IMR-90 (cell line): ENCODE measurements around the gene KCTD2.

Experiments used
- MAZ ChIP-seq: IDR thresholded peaks from 2 replicates; pipeline ENCODE4 v1.6.1; 2012; ENCODE audit warnings: low read depth, mild to moderate bottlenecking, low read length, improper control_type of control experiment, moderate library complexity, borderline replicate concordance
- POLR2A ChIP-seq: IDR thresholded peaks from 2 replicates; pipeline ENCODE4 v1.6.1; 2012; ENCODE audit warnings: mild to moderate bottlenecking, low read depth, low read length
- RAD21 ChIP-seq: IDR thresholded peaks from 2 replicates; pipeline ENCODE4 v1.6.1; 2012; ENCODE audit warnings: low read length, improper control_type of control experiment
- RFX5 ChIP-seq: IDR thresholded peaks from 2 replicates; pipeline ENCODE4 v1.8.0; 2012; ENCODE audit warnings: low read depth, mild to moderate bottlenecking, low read length, moderate library complexity
- SMC3 ChIP-seq: fragments of 150-350 bp; IDR thresholded peaks from 2 replicates; pipeline ENCODE4 v1.6.1; 2016; ENCODE audit warnings: low read depth, mild to moderate bottlenecking, antibody characterized with exemption, low read length, moderate library complexity
- TF ChIP-seq, protein P1 (sequence below): conservative IDR thresholded peaks from 2 replicates; pipeline ENCODE4 v1.5.1; 2012; ENCODE audit warnings: mild to moderate bottlenecking, low read depth, low read length, improper control_type of control experiment
- TF ChIP-seq, protein P2 (sequence below): fragments of 150-350 bp; IDR thresholded peaks from 2 replicates; pipeline ENCODE4 v1.6.1; 2016; ENCODE audit warnings: low read depth, mild to moderate bottlenecking, low read length, moderate library complexity, borderline replicate concordance

DNA sequence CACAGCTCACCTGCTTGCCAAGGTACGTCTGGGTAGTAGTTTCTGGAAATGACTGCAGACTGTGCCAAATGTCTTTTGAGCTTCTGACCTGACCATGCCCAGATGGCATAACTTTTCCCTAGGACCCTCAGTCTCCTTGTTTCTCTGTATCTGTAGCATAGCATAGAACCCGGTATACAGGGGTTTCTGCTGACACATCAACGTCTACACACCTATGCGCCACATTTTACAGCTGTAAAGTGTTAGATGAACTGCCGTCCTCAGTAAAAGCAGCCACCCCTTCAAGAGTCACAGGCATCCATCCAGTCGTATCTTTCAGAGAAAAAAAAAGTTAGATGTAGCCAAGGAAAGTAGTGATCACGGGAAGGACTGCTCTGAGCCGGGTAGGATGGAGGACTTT, 17.4 kb downstream of the KCTD2 start:
- TF ChIP-seq, protein P1, sequence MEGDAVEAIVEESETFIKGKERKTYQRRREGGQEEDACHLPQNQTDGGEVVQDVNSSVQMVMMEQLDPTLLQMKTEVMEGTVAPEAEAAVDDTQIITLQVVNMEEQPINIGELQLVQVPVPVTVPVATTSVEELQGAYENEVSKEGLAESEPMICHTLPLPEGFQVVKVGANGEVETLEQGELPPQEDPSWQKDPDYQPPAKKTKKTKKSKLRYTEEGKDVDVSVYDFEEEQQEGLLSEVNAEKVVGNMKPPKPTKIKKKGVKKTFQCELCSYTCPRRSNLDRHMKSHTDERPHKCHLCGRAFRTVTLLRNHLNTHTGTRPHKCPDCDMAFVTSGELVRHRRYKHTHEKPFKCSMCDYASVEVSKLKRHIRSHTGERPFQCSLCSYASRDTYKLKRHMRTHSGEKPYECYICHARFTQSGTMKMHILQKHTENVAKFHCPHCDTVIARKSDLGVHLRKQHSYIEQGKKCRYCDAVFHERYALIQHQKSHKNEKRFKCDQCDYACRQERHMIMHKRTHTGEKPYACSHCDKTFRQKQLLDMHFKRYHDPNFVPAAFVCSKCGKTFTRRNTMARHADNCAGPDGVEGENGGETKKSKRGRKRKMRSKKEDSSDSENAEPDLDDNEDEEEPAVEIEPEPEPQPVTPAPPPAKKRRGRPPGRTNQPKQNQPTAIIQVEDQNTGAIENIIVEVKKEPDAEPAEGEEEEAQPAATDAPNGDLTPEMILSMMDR: no peak
- TF ChIP-seq SMC3 (no peak), RAD21 (no peak), RFX5 (no peak), POLR2A (no peak), MAZ (no peak)
- TF ChIP-seq, protein P2, sequence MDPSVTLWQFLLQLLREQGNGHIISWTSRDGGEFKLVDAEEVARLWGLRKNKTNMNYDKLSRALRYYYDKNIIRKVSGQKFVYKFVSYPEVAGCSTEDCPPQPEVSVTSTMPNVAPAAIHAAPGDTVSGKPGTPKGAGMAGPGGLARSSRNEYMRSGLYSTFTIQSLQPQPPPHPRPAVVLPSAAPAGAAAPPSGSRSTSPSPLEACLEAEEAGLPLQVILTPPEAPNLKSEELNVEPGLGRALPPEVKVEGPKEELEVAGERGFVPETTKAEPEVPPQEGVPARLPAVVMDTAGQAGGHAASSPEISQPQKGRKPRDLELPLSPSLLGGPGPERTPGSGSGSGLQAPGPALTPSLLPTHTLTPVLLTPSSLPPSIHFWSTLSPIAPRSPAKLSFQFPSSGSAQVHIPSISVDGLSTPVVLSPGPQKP: no peak
